Erythroblast (primary cell): ENCODE measurements around the gene RNF150.

ENCODE experiments used
- GATA1 ChIP-seq: IDR thresholded peaks from 2 replicates; pipeline ENCODE4 v1.6.1; 2011; ENCODE audit warnings: low read depth, mild to moderate bottlenecking, control low read depth, low read length, moderate library complexity
- POLR2A ChIP-seq: IDR thresholded peaks from 2 replicates; pipeline ENCODE4 v1.6.1; 2011; ENCODE audit warnings: mild to moderate bottlenecking, low read length

DNA sequence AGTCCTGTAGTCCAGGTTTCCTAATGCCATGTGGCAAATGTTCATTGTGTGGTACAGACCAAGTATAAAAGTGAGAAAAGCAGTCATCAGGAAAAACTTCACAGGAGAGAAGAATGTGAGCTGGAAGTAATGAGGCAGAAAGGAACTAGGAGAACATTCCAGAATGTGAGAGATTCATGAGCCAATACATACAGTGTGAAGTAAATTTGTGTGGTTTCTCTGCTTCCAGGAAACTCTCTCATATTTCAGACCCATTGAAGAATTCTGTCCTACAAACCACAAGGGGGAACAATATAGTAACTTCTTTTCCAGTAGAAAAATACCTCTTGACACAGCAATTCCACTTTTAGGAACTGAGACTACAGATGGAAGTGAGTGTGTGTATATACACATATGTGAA lies 136.5 kb downstream of the RNF150 start:
- TF ChIP-seq POLR2A (no peak), GATA1 (no peak)
